IPS DF 6.9 (cell line): ENCODE results near the gene LACRT.

Source experiments
- DNase-seq: peaks from one replicate; pipeline ENCODE4 v3.0.0-alpha.2; 2013; ENCODE audit warnings: low read depth, low spot score
- H3K27ac ChIP-seq: one replicate; pipeline ENCODE4 v1.5.1; 2013; ENCODE audit warnings: low read length, control low read depth
- H3K27me3 ChIP-seq: 2 replicates; pipeline ENCODE4 v1.6.1; 2013; ENCODE audit warnings: mild to moderate bottlenecking, low read length; ENCODE audit not compliant: control insufficient read depth, insufficient read depth
- H3K36me3 ChIP-seq: 2 replicates; pipeline ENCODE4 v1.6.1; 2013; ENCODE audit warnings: low read length; ENCODE audit not compliant: control insufficient read depth, insufficient read depth
- H3K4me1 ChIP-seq: 2 replicates; pipeline ENCODE4 v1.6.1; 2013; ENCODE audit warnings: low read length; ENCODE audit not compliant: control insufficient read depth, insufficient read depth
- H3K4me3 ChIP-seq: 2 replicates; pipeline ENCODE4 v1.5.1; 2013; ENCODE audit warnings: mild to moderate bottlenecking, low read length
- H3K9me3 ChIP-seq: 2 replicates; pipeline ENCODE4 v1.6.1; 2013; ENCODE audit warnings: low read length, inconsistent platforms; ENCODE audit not compliant: control insufficient read depth, insufficient read depth
- WGBS: extraction: QIAGEN DNeasy Blood & Tissue Kit; methylation state at CpG from one replicate; pipeline ENCODE4 v1.1.7; 2013; ENCODE audit warnings: mixed read lengths, missing lambda C conversion rate; ENCODE audit not compliant: insufficient read length, insufficient coverage; 5-methylcytosine and 5-hydroxymethylcytosine counted together

The LACRT gene

DNA sequence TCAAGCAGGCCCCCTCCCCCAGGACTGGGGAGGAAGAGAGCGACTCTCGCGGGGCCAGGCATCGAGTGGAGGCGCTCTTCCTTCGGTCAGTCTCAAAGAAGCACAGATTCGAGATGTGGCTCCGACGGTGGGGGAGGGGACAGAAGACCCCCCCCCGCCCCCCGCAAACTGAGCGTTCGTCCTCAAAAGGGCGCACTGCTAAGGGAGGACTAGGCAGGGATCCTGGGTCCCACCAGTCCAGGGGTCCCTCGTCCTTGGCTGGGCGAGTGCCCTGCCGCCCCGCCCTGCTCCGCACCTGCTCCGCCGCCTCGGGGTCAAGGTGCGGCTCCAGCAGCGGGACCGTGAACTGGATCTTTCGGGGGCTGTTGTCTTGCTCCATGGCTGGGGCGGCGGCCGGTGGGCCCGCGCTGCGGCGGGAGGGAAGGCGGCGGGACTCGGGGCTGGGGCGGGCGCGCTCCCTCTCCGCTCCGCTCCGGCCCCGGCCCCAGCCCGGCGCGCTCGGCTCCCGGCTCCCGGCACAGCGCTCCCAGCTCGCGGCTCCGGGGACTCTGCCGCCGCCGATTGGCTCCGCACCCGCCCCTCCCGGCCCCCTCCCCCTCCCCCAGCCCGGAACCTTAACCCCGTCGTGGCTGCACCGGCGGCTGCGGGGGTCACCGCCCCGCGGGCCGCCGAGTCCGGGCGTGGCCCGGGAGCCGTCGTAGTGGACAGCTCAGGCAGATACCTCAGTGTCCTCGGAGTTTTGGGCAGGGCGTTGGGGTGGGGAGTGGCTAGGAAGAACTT, 46.4 kb downstream of the LACRT start, which contains the start of gene PPP1R1A:
Gene PPP1R1A, minus strand, starts transcription at position 550 of the 780 bp plus-strand sequence. Its CDS starts 171 bp downstream, at position 379.
- Histone ChIP-seq H3K36me3 (no peaks in the 10 kb centered on the region), H3K27ac (no peak within 1 kb of the TSS), H3K9me3 (no peaks in the 10 kb centered on the region), H3K4me3 (peak within 1 kb of the TSS; percentile 79; the same call in 1 of the 2 replicates), H3K27me3 (peaks cover 17% of the 10 kb centered on the region; the same call in 1 of the 2 replicates), H3K4me1 (peaks cover 10% of the 10 kb centered on the region; the same call in 1 of the 2 replicates)
- no peak for DNase-seq
- WGBS, result no CpG with 5 or more reads among the region's 77 CpGs

DNA sequence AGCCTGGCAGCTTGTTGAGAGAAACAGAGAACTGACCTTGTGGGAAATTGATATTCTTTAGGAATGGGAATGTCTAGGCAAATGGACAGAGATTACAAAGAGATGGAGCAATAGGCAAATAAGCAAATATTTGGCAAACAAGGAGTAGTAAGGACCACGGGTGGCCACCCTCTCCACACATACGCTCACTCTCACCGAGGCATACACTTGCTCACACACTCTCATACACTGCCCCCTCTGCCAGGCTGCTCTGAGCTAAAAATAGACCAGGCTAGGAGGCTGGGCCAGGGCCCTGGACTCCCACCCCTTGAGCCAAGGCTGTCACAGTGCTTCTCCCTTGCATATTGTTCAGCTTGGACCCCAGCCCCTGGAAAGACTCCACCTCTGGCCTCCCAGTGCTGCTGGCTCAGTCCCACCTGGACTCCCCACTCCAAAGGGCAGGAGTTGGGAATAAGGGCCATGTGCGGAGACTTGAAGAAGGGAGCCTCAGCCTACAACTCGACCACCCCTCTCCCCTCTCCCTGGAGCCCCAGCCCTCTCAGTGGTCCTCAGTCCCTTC, 47.3 kb downstream of the LACRT start:
- peaks cover 17% of the 10 kb centered on the region; the same call in 1 of the 2 replicates for H3K27me3 ChIP-seq
- no CpG with 5 or more reads among the region's 5 CpGs for WGBS
- H3K4me3 ChIP-seq, result peak overlapping the region; percentile 79; the same call in 1 of the 2 replicates
- no peaks in the 10 kb centered on the region for H3K9me3 ChIP-seq
- DNase-seq, result no peak
- no peaks in the 10 kb centered on the region for H3K36me3 ChIP-seq
- H3K27ac ChIP-seq, result no peak overlapping the region
- peaks cover 10% of the 10 kb centered on the region; the same call in 1 of the 2 replicates for H3K4me1 ChIP-seq

DNA sequence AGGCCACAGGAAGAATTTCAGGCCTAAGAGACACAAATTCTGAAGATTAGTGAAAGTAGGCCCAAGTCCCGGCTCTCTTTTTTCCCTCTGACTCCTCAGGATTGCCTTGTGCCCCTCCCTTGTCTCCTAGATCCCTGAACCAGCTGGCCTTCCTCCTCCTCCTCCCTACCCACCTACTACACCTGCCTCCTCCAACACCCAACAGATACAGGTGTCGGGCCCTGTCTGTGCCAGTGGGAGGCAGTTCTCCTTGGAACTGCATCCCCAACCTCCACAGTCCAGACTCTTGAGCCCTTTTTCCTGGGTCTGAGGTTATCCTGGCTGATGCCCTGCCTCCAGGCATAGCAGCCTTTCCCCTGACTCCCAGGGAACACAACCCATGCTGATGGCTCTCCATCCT, 48.1 kb downstream of the LACRT start:
- Histone ChIP-seq H3K4me1 (peaks cover 10% of the 10 kb centered on the region; the same call in 1 of the 2 replicates), H3K27ac (no peak overlapping the region), H3K9me3 (no peaks in the 10 kb centered on the region), H3K4me3 (no peak overlapping the region), H3K27me3 (peaks cover 15% of the 10 kb centered on the region; the same call in 1 of the 2 replicates), H3K36me3 (no peaks in the 10 kb centered on the region)
- WGBS, result no CpG with 5 or more reads among the region's 2 CpGs
- no peak for DNase-seq

DNA sequence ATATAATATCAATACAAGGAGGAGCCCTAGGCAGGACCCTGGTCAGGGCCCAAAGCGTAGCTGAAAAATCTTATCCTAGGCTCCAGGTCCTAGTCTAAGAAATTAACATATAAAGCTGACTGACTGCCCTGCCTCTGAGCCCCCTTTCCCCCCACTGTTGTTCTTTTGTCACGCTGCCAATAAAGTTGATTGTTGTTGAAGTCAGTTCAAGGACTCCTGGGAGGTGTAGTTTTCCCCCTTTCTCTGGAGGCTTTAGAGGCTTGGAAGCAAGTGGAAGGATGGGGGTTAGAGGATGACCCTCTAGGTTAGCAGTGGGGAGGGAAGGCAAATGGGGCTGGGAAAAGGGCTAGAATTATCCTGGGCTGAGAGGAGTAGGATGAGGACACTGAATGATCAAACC, 49.5 kb downstream of the LACRT start:
- no CpG with 5 or more reads among the region's 2 CpGs for WGBS
- no peak for DNase-seq
- Histone ChIP-seq H3K9me3 (no peaks in the 10 kb centered on the region), H3K4me3 (no peak overlapping the region), H3K4me1 (peaks cover 8% of the 10 kb centered on the region; the same call in 1 of the 2 replicates), H3K27me3 (peaks cover 15% of the 10 kb centered on the region; the same call in 1 of the 2 replicates), H3K36me3 (no peaks in the 10 kb centered on the region), H3K27ac (no peak overlapping the region)

DNA sequence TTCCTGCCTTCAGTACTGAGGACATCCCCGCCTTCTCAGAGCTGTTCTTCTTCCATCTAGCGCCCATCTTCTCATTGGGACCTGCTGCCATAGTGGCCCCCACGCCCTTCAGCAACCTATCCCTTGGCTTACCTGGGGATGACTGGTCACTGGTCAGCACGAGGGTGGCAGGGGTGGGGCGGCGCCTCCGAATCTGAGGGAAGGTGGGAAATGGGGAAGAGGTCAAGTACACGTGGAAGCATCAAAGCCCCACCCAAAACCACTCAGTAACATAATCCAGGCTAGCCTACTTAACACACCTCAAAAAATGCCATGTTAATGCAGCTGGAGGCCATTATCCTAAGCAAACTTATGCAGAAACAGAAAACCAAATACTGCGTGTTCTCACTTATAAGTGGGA, 50.6 kb downstream of the LACRT start:
- no peak overlapping the region for H3K4me3 ChIP-seq
- no peak overlapping the region for H3K27ac ChIP-seq
- WGBS, result no CpG with 5 or more reads among the region's 9 CpGs
- H3K36me3 ChIP-seq, result no peaks in the 10 kb centered on the region
- DNase-seq, result no peak
- peaks cover 6% of the 10 kb centered on the region; the same call in 1 of the 2 replicates for H3K4me1 ChIP-seq
- no peaks in the 10 kb centered on the region for H3K9me3 ChIP-seq
- peaks cover 10% of the 10 kb centered on the region; the same call in 1 of the 2 replicates for H3K27me3 ChIP-seq

DNA sequence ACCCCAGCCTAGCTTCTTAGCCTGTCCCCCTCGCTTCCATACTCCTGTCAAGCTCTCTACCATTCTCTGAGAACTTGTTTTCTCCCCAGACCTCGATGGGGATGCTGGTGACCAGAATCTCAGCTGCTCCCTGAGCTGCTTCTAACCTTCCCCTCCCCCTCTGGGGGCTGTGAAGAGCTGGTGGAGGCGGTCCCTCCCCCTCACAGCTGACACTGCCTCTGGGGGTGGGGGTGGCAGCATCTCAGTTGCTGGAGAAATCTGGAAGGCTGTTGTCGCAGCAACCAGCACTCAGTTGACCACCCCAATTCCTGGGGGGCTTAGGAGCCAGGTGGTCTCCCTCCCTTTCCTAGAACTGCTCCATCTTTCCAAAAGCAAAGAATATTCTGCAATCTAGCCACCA, 51.0 kb downstream of the LACRT start:
- DNase-seq, result no peak
- WGBS, result no CpG with 5 or more reads among the region's 4 CpGs
- Histone ChIP-seq H3K4me1 (peaks cover 4% of the 10 kb centered on the region; the same call in 1 of the 2 replicates), H3K4me3 (no peak overlapping the region), H3K27me3 (peaks cover 6% of the 10 kb centered on the region; the same call in 1 of the 2 replicates), H3K27ac (no peak overlapping the region), H3K36me3 (no peaks in the 10 kb centered on the region), H3K9me3 (no peaks in the 10 kb centered on the region)

DNA sequence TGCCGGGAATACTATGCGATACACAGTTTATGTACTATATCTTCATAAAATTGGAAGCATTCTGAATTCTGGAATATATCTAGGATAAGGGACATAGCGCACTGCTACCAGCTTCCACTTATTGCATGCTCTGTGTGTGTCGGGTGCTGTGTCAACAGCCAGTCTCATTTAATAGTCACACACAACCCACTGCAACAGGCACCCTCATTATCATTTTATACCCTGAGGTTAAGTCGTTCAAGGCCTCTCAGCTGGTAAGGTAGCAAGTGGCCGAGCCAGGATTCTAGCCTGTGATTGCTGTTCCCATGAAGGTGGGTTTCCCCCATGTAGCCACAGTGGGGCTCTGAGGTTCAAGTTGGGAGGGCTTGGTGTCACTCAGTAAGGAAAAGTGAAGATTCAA, 53.3 kb downstream of the LACRT start:
- no peak for DNase-seq
- WGBS, result no CpG with 5 or more reads among the region's 6 CpGs
- H3K36me3 ChIP-seq, result no peaks in the 10 kb centered on the region
- no peaks in the 10 kb centered on the region for H3K9me3 ChIP-seq
- H3K27ac ChIP-seq, result no peak overlapping the region
- H3K27me3 ChIP-seq, result no peaks in the 10 kb centered on the region
- no peaks in the 10 kb centered on the region for H3K4me1 ChIP-seq
- H3K4me3 ChIP-seq, result no peak overlapping the region
